Pancreas (tissue), 10 donors: Measurements from ENCODE around the gene XYLT2. TPM values are rescaled to one million over a fixed set of nuclear protein-coding genes. Genes with fewer than 3 reads are reported as not detected.
A peak's percentile ranks its signal among the peaks of the same experiment; 100 is the strongest.
"Not testable (repeated sequence)": the region's sequence is repeated elsewhere in the genome, so short reads cannot be mapped to it uniquely, and the experiment has no call there.

ENCODE experiments used
- ATAC-seq, 4 donors: fragments of 200-7000 bp; cut with Tn5 transposase; one replicate each; pipeline versions ENCODE4 v1.8.0 to v1.9.1; 2020; ENCODE audit warnings: mild to moderate bottlenecking in 4 of 4, moderate library complexity in 4 of 4
- DNase-seq, 6 donors: peaks; one replicate each; pipeline ENCODE4 v3.0.0-alpha.2; 2020
- FAIRE-seq: peaks from 2 replicates; lab custom pipeline; 2012; peaks lifted over from hg19 to GRCh38; lab: Jason Lieb, UNC
- H3K27ac ChIP-seq, 4 donors: fragments of 200-600 bp; sonication (generic); 1 replicate in 3 of 4; 2 replicates in 1 of 4; pipeline versions ENCODE4 v1.5.0 to v1.8.0; 2020
- H3K27me3 ChIP-seq, 4 donors: fragments of 200-600 bp; one replicate each; pipeline ENCODE4 v1.8.0; 2021
- H3K36me3 ChIP-seq, 3 donors: fragments of 200-600 bp; sonication (generic) in 1 of 3; one replicate each; pipeline versions ENCODE4 v1.5.0 to v1.8.0; 2020 to 2021
- H3K4me1 ChIP-seq, 3 donors: fragments of 200-600 bp; one replicate each; pipeline ENCODE4 v1.8.0; 2021
- H3K4me3 ChIP-seq, 4 donors: fragments of 200-600 bp; sonication (generic) in 2 of 4; one replicate each; pipeline versions ENCODE4 v1.5.0 to v1.8.0; 2020 to 2021
- H3K9me3 ChIP-seq, 4 donors: fragments of 200-600 bp; one replicate each; pipeline ENCODE4 v1.8.0; 2021
- WGBS, 2 donors: extraction: QIAGEN DNeasy Blood & Tissue Kit; methylation state at CpG; one replicate each; pipeline ENCODE4 v1.1.7; 2013; 5-methylcytosine and 5-hydroxymethylcytosine counted together
- intact Hi-C, 3 donors: fragments of 100-400 bp; cut with DNase I; formaldehyde crosslinking; loops; one replicate each; pipeline versions ENCODE4 v1.11.1 to v1.14.2; 2022
- polyA plus RNA-seq, 2 donors: library from polyadenylated mRNA; stranded (reverse); fragments of 200-250 nt; gene quantifications; one replicate each; pipeline ENCODE4 v1.2.3, GENCODE V29; 2013
- total RNA-seq, 6 donors: library from RNA; stranded (reverse); fragmentation: NEBNext Ultra II Directional in 4 of 6; extraction: Animal tissue kit (Norgen Biotek cat#: 25700) in 4 of 6; gene quantifications; one replicate each; pipeline versions ENCODE4 v1.2.1 to v1.2.4, GENCODE V29; 2021 to 2023
- TF ChIP-seq, protein P1 (sequence below), 4 donors: fragments of 200-600 bp; sonication (generic) in 3 of 4; IDR thresholded peaks; one replicate each; pipeline versions ENCODE4 v1.5.0 to v1.8.0; 2021; ENCODE audit warnings: antibody characterized with exemption in 4 of 4
- donor health status: healthy with polysubstance abuse.
- donor health status: DM: no; HTN: no; CAD: no; lungs with moderate emphysema.
- donor health status: DM: no; HTN: no; CAD: no.
- donor health status: control.
- donor health status: control.
- donor health status: Bipolar disorder and iron deficiency.
- donor health status: DM: yes; HTN: yes; CAD: no.
- donor health status: DM: no; HTN: no; CAD: no.
- donor health status: DM: no; HTN: no; CAD: no.
- donor health status: DM: yes; HTN: yes; CAD: no.

Gene XYLT2
- total and polyA plus RNA-seq, 8 donors = 9.8 to 15.5 (median 12.6) TPM

DNA sequence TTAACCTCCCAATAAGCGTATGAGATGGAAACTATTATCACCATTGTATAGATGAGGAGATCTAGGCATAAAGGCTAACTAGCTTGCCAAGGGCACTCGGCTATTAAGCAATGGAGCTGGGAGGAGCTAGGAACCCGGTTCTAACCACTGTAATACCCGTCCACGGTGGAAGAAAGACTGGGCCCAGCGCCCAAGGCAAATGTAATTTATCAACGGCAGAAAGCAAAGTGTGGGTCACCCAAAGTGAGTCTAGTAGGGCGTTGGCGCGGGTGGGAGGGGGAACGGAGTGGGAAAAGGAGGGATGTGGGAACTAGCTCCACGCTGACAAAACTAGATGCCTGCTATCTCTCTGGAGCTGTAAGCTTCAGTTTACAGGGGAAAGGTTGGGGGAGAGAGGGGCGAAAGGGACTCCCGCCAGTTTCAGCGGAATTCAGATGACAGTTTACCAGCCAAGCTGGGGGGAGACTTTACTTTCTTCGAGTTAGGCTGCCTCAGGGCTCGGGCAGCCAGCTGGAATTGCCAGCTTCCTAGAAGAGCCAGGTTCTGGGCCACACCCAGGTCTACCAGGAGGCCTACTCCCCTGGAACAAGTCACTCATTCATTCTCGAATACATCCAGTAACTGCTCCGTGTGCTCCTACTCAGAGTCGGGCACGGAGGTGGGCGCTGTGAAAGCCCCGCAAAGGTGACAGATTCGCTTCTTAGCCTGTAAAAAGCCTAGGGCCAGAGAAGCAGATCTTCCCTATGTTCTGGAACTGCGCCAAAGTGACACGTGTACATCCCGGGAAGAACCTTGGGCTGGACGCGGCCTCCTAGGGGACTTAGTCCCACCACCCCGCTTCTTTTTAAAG is 50.6 kb downstream of the XYLT2 start:
- Histone ChIP-seq H3K4me1 (peaks cover 4 to 13% (median 13%) of the 10 kb centered on the region in 3 donors), H3K4me3 (peak overlapping the region; percentile 40 to 94 (median 81)), H3K27ac (peak overlapping the region; percentile 81 to 97 (median 94)), H3K9me3 (no peaks in the 10 kb centered on the region), H3K27me3 (no peaks in the 10 kb centered on the region), H3K36me3 (peaks cover 2 to 29% (median 19%) of the 10 kb centered on the region in 3 donors)
- intact Hi-C loops = no loop called here
- 1 to 2% methylated on average over 30 of the region's 30 CpGs for WGBS, 2 donors
- peak; percentile 62 to 86 (median 80) for DNase-seq
- TF ChIP-seq, protein P1, sequence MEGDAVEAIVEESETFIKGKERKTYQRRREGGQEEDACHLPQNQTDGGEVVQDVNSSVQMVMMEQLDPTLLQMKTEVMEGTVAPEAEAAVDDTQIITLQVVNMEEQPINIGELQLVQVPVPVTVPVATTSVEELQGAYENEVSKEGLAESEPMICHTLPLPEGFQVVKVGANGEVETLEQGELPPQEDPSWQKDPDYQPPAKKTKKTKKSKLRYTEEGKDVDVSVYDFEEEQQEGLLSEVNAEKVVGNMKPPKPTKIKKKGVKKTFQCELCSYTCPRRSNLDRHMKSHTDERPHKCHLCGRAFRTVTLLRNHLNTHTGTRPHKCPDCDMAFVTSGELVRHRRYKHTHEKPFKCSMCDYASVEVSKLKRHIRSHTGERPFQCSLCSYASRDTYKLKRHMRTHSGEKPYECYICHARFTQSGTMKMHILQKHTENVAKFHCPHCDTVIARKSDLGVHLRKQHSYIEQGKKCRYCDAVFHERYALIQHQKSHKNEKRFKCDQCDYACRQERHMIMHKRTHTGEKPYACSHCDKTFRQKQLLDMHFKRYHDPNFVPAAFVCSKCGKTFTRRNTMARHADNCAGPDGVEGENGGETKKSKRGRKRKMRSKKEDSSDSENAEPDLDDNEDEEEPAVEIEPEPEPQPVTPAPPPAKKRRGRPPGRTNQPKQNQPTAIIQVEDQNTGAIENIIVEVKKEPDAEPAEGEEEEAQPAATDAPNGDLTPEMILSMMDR (IDR thresholded peaks at IDR 0.05) = no peak
- peak; percentile 70 to 78 (median 76) for ATAC-seq
- no peak for FAIRE-seq

DNA sequence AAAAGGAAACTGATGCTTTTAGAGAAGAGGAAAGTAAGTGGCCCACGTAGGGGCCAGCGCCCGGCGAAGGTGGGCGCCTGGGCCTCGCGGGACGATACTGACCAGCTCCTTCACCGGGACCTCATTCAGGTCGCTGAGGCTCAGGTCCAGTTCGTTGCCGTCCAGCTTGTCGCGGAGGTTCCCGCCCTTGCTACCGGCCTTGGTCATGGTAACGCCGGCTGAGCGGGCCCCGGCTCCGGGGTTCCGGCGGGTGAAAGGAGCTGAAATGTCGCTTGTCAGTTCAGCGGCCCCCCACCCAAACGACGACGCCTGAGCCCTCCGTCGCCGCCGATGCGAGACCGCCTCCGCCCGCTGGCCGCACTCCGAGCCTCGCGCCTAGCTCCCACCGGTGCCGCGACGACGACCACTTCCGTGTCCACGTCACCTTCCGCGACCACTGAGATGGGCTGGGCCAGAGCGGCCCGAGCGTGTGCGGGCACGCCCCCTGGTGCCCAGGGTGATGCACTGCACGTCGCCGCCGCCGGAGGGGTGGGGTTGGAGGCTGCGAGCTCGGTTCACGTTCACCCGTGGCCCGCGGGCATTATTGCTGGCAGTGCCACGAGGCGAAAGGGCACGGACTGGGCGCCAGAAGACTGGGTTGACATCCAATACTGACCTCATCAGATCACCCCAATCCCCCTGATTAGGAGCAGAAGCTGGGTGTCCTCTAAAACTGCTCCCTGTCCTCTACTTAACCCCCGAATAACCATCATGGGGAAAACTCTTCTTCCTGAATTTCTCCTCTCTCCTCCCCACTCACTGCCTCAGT is 51.4 kb downstream of the XYLT2 start, which contains the start of gene LRRC59:
LRRC59 (minus strand) TSS at position 413 of the 808 bp plus-strand sequence; CDS start at position 207, 206 bp downstream.
- WGBS, 2 donors = 0 to 1% methylated on average over 69 to 70 of the region's 70 CpGs
- Histone ChIP-seq H3K4me3 (peak within 1 kb of the TSS; percentile 40 to 94 (median 81)), H3K9me3 (no peaks in the 10 kb centered on the region), H3K4me1 (peaks cover 9 to 16% (median 13%) of the 10 kb centered on the region in 3 donors), H3K27me3 (no peaks in the 10 kb centered on the region), H3K27ac (peak within 1 kb of the TSS; percentile 81 to 97 (median 94)), H3K36me3 (peaks cover 0 to 21% (median 14%) of the 10 kb centered on the region in 3 donors)
- FAIRE-seq (no peak), ATAC-seq (peak; percentile 78 to 97 (median 90)), DNase-seq (peak; percentile 83 to 98 (median 92))
- TF ChIP-seq, protein P1 (IDR thresholded peaks at IDR 0.05) = peak; percentile 97 to 99 (median 98)
- intact Hi-C loops = no loop called here

DNA sequence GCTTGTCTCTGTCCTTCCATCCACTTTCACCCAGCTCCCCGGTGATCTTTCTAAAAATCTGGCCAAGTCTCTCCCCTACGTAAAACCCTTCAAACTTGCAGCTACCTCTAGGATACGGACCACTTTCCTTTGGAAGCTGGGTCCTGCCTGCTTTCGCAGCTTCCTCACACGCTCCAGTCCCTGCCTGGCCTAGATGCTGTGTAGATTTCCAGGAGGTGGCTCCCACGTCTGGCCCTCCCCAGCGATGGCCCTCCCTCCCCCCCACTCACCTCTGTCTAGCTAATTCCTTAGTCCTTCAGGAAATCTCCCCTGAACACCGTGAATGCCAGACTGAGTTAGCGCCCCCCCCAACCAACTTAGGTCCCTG is 52.0 kb downstream of the XYLT2 start:
- intact Hi-C loops = no loop called here
- WGBS, 2 donors = 49 to 59% methylated on average over 9 of the region's 9 CpGs
- no peak overlapping the region for H3K27ac ChIP-seq

DNA sequence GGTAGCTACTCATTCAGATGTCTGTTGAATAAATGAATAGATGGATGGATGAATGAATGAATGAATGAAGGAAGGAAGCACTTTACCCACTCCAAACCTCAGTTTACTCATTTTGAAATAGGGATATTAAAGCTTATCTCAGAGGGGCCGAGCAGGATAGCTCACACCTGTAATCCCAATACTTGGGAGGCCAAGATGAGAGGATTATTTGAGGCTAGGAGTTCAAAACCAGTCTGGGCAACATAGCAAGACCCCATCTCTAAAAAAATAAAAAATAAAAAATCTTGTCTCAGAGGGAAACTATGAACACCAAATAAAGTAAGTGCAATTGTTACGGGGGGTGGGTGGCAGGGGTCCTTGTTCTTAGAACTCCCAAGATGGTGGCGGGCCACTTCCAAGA is 52.7 kb downstream of the XYLT2 start:
- WGBS, 2 donors = 96% methylated on average over 3 of the region's 3 CpGs
- H3K4me1 ChIP-seq = peaks cover 6 to 16% (median 9%) of the 10 kb centered on the region in 3 donors
- H3K27ac ChIP-seq, intact Hi-C loops, DNase-seq, ATAC-seq, H3K4me3 ChIP-seq, FAIRE-seq, H3K27me3 ChIP-seq, H3K9me3 ChIP-seq, H3K36me3 ChIP-seq: not testable (repeated sequence)

More for the DNA sequence above, 52.0 kb downstream of the XYLT2 start:
- peaks cover 9 to 16% (median 13%) of the 10 kb centered on the region in 3 donors for H3K4me1 ChIP-seq
- H3K36me3 ChIP-seq = peaks cover 0 to 16% (median 14%) of the 10 kb centered on the region in 3 donors
- FAIRE-seq (no peak), DNase-seq (peak in 1 of 6 donors; percentile 8), ATAC-seq (no peak)
- H3K27me3 ChIP-seq = no peaks in the 10 kb centered on the region
- H3K4me3 ChIP-seq = peak overlapping the region in 3 of 4 donors; percentile 40 to 94 (median 78)
- TF ChIP-seq, protein P1 (IDR thresholded peaks at IDR 0.05) = no peak
- no peaks in the 10 kb centered on the region for H3K9me3 ChIP-seq

DNA sequence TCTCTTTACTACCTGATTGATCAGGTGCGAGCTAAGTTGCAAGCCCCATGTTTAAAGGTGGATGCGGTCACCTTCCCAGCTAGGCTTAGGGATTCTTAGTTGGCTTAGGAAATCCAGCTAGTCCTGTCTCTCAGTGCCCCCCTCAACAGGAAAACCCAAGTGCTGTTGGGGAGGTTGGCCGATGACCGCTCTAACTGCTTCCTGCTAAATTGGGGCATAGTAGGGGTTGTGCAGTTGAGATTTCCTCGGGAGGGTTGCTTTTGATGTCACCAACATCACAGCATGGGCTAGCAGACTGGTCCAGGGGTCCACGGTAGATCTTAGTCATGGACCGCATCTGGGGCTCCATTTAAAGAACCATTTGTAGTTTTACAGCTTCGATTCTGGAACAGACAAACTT is 53.7 kb downstream of the XYLT2 start:
- intact Hi-C loops = not testable (repeated sequence)

DNA sequence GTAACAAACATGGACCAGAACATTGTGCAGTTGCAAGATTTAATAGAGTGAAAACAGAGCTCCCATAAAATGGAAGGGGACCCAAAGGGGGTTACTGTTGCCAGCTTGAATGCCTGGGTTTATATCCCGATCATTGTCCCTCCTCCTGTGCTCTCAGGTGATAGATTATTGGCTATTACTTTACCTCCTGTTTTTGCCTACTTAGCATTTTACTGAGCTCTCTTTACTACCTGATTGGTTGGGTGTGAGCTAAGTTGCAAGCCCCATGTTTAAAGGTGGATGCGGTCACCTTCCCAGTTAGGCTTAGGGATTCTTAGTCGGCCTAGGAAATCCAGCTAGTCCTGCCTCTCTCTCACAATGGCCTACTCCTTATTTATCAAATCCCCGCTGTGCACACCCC is 59.4 kb downstream of the XYLT2 start:
- H3K36me3 ChIP-seq, H3K27me3 ChIP-seq, H3K4me3 ChIP-seq, H3K4me1 ChIP-seq, FAIRE-seq, H3K27ac ChIP-seq, H3K9me3 ChIP-seq, intact Hi-C loops, ATAC-seq: not testable (repeated sequence)
- peak in 1 of 6 donors; percentile 16 for DNase-seq
- WGBS, 2 donors = 78 to 88% methylated on average over 4 of the region's 4 CpGs

More for the DNA sequence above, 53.7 kb downstream of the XYLT2 start:
- not testable (repeated sequence) for H3K4me3 ChIP-seq, FAIRE-seq, H3K27me3 ChIP-seq, H3K9me3 ChIP-seq, DNase-seq, H3K27ac ChIP-seq, ATAC-seq, H3K36me3 ChIP-seq
- peaks cover 4 to 16% (median 9%) of the 10 kb centered on the region in 3 donors for H3K4me1 ChIP-seq
- WGBS, 2 donors = 95 to 96% methylated on average over 8 of the region's 8 CpGs
